Lower leg skin (tissue), 4 donors: ENCODE measurements around the gene CCDC69. TPM values are rescaled to one million over a fixed set of nuclear protein-coding genes. Genes with fewer than 3 reads are reported as not detected.

ENCODE experiments used
- DNase-seq, 2 donors: peaks; one replicate each; pipeline ENCODE4 v3.0.0-alpha.2; 2019; ENCODE audit warnings: low spot score in 2 of 2
- H3K4me3 ChIP-seq: fragments of 200-600 bp; sonication (generic); 2 replicates; pipeline ENCODE4 v1.5.1; 2017; ENCODE audit warnings: mild to moderate bottlenecking, low read depth; ENCODE audit not compliant: poor library complexity, severe bottlenecking
- POLR2A ChIP-seq, 2 donors: fragments of 450-650 bp; IDR thresholded peaks; one replicate each; pipeline ENCODE4 v1.6.1; 2016 to 2017; ENCODE audit warnings: antibody characterized with exemption in 2 of 2, mild to moderate bottlenecking in 1 of 2, moderate library complexity in 1 of 2
- WGBS, 2 donors: methylation state at CpG; one replicate each; pipeline ENCODE4 v1.1.5; 2018; 5-methylcytosine and 5-hydroxymethylcytosine counted together
- intact Hi-C: fragments of 100-400 bp; cut with DNase I; formaldehyde crosslinking; loops from one replicate; pipeline ENCODE4 v1.15.0; 2023; ENCODE audit warnings: low total_unique reads
- total RNA-seq, 4 donors: library from RNA; depleted of rRNA; stranded (reverse); fragments of >200 nt; gene quantifications; one replicate each; pipeline ENCODE4 v1.1.0, GENCODE V29; 2016
- TF ChIP-seq, protein P1 (sequence below), 3 donors: fragments of 450-650 bp; IDR thresholded peaks; one replicate each; pipeline ENCODE4 v1.5.1; 2016; ENCODE audit warnings: antibody characterized with exemption in 3 of 3, mild to moderate bottlenecking in 3 of 3, moderate library complexity in 2 of 3

Gene CCDC69
- total RNA-seq, 4 donors from 2014 or later: 21.4 to 33.3 (median 24.2) TPM

DNA sequence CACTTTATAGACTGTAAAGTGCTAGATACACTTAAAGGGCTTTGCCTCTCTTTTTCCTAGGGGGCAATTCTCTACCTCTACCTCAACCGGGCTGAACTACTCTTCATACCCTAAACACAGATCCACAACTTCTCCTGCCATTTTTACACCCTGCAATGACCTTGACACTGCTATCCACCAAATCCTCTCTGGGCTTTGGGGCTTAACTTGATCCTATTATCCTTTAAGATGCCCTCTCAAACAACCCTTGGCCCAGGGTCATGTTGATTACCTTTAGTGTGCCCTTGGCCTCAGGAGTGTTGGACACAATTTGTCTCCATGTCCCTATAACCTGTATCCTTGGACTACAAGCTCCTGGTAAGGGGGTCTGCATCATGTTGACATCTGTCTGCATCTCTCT, 85.8 kb downstream of the CCDC69 start:
- TF ChIP-seq, protein P1, sequence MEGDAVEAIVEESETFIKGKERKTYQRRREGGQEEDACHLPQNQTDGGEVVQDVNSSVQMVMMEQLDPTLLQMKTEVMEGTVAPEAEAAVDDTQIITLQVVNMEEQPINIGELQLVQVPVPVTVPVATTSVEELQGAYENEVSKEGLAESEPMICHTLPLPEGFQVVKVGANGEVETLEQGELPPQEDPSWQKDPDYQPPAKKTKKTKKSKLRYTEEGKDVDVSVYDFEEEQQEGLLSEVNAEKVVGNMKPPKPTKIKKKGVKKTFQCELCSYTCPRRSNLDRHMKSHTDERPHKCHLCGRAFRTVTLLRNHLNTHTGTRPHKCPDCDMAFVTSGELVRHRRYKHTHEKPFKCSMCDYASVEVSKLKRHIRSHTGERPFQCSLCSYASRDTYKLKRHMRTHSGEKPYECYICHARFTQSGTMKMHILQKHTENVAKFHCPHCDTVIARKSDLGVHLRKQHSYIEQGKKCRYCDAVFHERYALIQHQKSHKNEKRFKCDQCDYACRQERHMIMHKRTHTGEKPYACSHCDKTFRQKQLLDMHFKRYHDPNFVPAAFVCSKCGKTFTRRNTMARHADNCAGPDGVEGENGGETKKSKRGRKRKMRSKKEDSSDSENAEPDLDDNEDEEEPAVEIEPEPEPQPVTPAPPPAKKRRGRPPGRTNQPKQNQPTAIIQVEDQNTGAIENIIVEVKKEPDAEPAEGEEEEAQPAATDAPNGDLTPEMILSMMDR (IDR thresholded peaks at IDR 0.05): no peak
- TF ChIP-seq POLR2A (IDR thresholded peaks at IDR 0.05): no peak
- DNase-seq: no peak
- intact Hi-C loops: no loop called here
- 89 to 93% methylated on average over 1 of the region's 1 CpG for whole genome bisulfite sequencing, 2 donors
- H3K4me3 ChIP-seq: no peak overlapping the region

DNA sequence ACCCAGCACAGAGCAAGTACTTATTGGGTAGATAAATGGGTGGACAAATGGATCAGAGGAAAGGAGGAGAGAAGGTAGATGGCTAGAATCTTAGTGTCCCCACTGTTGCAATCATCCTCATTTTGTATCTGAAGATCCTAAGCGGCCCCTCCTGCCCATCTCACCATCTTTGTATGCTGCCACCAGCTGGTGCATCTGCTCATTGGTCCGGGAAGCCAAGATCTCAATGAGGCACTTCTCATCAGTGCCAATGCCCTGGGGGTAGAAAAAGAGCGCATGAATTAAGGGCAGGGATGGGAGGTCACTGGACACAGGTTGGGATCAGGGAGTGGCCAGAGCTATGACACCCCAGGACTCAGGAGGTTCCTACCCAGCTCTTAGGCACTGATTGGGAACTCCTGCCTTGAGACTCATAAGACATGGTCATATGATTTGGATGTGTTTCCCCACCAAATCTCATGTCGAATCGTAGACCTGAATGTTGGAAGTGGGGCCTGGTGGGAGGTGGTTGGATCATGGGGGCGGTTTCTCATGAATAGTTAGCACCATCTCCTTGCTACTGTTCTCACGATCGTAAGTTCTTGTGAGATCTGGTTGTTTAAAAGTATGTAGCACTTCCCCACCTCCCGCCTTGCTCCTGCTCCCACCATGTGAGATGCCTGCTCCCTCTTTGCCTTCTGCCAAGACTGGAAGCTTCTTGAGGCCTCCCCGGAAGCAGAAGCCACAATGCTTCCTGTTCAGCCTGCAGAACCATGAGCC, 86.6 kb downstream of the CCDC69 start:
- no peak for DNase-seq
- no peak overlapping the region for H3K4me3 ChIP-seq
- no peak for TF ChIP-seq POLR2A (IDR thresholded peaks at IDR 0.05)
- TF ChIP-seq, protein P1 (IDR thresholded peaks at IDR 0.05): no peak
- intact Hi-C loops: no loop called here
- WGBS, 2 donors: 90 to 92% methylated on average over 10 of the region's 10 CpGs

DNA sequence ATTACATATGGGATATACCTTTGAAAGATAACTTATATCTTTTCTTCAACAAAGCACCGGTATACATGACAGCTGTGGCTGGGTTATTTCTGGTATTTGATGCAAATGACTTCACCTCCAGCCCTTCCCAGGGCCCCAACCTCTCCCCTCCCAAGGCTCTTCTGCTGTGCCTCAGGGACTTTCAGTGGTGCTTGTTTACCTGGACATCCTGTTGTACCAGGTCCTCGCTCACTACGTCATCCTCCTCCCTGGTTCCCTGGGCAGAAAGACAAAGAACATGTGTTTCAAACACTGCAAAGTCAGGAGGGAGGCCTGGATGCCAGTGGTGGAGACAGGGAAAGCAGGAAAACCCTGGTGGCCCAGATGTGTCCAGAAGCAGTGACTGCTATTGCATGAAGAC, 89.7 kb downstream of the CCDC69 start:
- intact Hi-C loops: loop anchor here (5.0 kb wide), 1 partner anchor 33 kb away; no protein-coding TSS in a partner anchor
- no peak for TF ChIP-seq POLR2A (IDR thresholded peaks at IDR 0.05)
- TF ChIP-seq, protein P1 (IDR thresholded peaks at IDR 0.05): no peak
- 81 to 88% methylated on average over 3 of the region's 3 CpGs for WGBS, 2 donors
- H3K4me3 ChIP-seq: no peak overlapping the region
- no peak for DNase-seq

DNA sequence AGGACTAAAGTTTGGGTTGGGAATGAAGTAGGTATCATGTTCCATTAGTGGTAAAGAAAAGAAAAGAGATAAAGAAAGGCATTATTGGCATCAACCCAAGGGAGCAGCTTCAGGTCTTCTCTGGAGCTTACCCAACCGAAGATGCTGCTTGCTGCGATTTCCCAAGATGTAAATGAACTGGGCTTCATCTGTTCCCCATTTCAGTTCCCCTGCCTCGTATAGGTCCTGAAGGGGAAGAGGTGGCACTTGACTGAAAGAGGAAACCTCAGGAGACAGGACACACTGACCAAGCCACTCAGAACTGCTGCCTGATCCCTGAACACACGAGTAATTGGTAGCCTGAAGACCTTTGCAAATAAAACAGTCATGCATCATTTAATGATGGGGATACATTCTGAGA, 90.9 kb downstream of the CCDC69 start:
- no peak for DNase-seq
- 81 to 89% methylated on average over 4 of the region's 4 CpGs for WGBS, 2 donors
- TF ChIP-seq POLR2A (IDR thresholded peaks at IDR 0.05): no peak
- TF ChIP-seq, protein P1 (IDR thresholded peaks at IDR 0.05): no peak
- no peak overlapping the region for H3K4me3 ChIP-seq
- intact Hi-C loops: loop anchor here (5.0 kb wide), 1 partner anchor 34 kb away; no protein-coding TSS in a partner anchor

Other genes with a start within 250 kb of the CCDC69 start
- 100 to 1,000 TPM; 399 to 695 (median 446) TPM for gene GPX3, start 203.5 kb downstream of the CCDC69 start, total RNA-seq
- 100 to 1,000 TPM in 1 of 4 donors, 10 to 100 TPM in 3; 91.2 to 123 (median 98.1) TPM for gene TNIP1, start 143.1 kb downstream of the CCDC69 start, total RNA-seq
- 10 to 100 TPM; 34.2 to 68.4 (median 43.3) TPM for gene ANXA6, start 66.3 kb downstream of the CCDC69 start, total RNA-seq
- 100 to 1,000 TPM in 3 of 4 donors, 10 to 100 TPM in 1; 88.8 to 138 (median 123) TPM for gene GM2A, start 29.1 kb upstream of the CCDC69 start, total RNA-seq
- gene SLC36A3, start 79.7 kb upstream of the CCDC69 start, total RNA-seq: not detected
- 1 to 10 TPM in 1 of 4 donors, not detected in 3; 1.5 TPM for gene SLC36A2, start 123.5 kb upstream of the CCDC69 start, total RNA-seq
- 1 to 10 TPM; 4.8 to 7.0 (median 6.5) TPM for gene SLC36A1, start 223.5 kb upstream of the CCDC69 start, total RNA-seq